B cell (primary cell): ENCODE data around the gene TMEM115.

ENCODE experiments used
- EZH2 ChIP-seq: IDR thresholded peaks from 2 replicates; pipeline ENCODE4 v1.6.1; 2012; ENCODE audit warnings: borderline replicate concordance, low read depth, mild to moderate bottlenecking, moderate library complexity, low read length; ENCODE audit not compliant: insufficient read depth, poor library complexity, severe bottlenecking
- TF ChIP-seq, protein P1 (sequence below): fragments of 200-600 bp; IDR thresholded peaks from one replicate; pipeline ENCODE4 v1.8.0; 2022; ENCODE audit warnings: antibody characterized with exemption, mild to moderate bottlenecking

DNA sequence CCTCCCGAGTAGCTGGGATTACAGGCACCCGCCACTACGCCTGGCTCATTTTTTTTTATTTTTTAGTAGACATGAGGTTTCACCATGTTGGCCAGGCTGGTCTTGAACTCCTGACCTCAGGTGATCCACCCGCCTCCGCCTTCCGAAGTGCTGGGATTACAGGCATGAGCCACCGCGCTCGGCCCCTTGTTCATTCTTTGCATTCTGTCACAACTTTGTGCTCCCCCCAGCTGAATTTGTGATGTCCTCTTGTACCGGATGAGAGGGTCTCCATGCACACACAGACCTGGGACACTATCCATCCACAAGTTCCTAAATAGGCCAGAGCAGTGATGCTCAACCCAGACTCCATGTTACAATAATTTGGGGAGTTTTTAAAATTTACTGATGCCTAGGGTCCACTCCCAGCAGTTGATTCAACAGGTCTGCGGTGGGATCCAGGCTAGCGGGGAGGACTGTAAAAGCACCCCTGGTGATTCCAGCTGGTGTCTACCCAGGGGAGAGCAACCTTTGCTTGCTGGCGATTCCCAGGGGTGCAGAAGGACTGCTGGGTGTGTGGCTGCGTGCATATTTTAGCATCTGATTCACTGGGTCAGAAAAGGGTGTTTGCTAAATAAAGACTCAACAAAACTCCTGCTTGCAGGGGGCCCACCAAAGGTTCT, 19.7 kb downstream of the TMEM115 start:
- TF ChIP-seq, protein P1, sequence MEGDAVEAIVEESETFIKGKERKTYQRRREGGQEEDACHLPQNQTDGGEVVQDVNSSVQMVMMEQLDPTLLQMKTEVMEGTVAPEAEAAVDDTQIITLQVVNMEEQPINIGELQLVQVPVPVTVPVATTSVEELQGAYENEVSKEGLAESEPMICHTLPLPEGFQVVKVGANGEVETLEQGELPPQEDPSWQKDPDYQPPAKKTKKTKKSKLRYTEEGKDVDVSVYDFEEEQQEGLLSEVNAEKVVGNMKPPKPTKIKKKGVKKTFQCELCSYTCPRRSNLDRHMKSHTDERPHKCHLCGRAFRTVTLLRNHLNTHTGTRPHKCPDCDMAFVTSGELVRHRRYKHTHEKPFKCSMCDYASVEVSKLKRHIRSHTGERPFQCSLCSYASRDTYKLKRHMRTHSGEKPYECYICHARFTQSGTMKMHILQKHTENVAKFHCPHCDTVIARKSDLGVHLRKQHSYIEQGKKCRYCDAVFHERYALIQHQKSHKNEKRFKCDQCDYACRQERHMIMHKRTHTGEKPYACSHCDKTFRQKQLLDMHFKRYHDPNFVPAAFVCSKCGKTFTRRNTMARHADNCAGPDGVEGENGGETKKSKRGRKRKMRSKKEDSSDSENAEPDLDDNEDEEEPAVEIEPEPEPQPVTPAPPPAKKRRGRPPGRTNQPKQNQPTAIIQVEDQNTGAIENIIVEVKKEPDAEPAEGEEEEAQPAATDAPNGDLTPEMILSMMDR, result no peak
- TF ChIP-seq EZH2, result no peak
